BE2C (cell line): Measurements from ENCODE around the gene DBH.
A peak's percentile ranks its signal among the peaks of the same experiment; 100 is the strongest.

Source experiments
- DNase-seq: peaks from one replicate; pipeline ENCODE4 v3.0.0-alpha.2; 2020
- H3K27me3 ChIP-seq: fragments of 250-450 bp; sonication (Bioruptor Pico); 2 replicates; pipeline ENCODE4 v1.5.1; 2020; ENCODE audit warnings: mild to moderate bottlenecking
- H3K36me3 ChIP-seq: fragments of 250-450 bp; sonication (Bioruptor Pico); 2 replicates; pipeline ENCODE4 v1.5.1; 2020; ENCODE audit warnings: mild to moderate bottlenecking
- H3K4me1 ChIP-seq: fragments of 250-450 bp; sonication (Bioruptor Pico); 2 replicates; pipeline ENCODE4 v1.5.1; 2020
- H3K4me3 ChIP-seq: 2 replicates; pipeline ENCODE4 v1.5.1; 2011; ENCODE audit warnings: low read depth, low read length
- H3K9me3 ChIP-seq: fragments of 250-450 bp; sonication (Bioruptor Pico); 2 replicates; pipeline ENCODE4 v1.5.1; 2020
- CTCF ChIP-seq: IDR thresholded peaks from 2 replicates; pipeline ENCODE4 v1.5.1; 2012; ENCODE audit warnings: mild to moderate bottlenecking, low read depth, low read length

DBH gene

DNA sequence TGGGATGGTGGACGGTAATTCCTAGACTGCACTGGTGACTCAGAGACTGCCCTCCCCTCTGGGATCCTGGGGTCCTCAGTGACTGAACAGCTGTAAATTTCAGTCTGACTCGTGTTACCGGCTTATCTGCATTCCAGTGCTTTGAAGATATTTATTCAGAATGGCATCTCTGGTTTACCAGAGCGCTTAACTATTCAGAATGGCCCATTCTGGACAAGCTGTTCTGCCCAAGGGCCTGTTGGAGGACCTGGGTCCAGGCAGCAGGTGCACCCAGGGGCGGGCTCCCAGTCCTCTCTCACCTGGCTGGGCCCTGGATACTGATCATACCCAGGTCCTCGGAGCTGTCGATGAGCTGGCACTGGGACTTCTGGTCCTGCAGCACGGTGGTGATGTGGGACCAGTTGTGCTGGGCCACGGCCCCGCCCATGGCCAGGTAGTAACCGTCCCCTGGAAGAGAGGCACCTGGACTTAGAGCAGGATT, 54.0 kb downstream of the DBH start:
- Histone ChIP-seq H3K4me3 (no peak overlapping the region), H3K9me3 (no peaks in the 10 kb centered on the region), H3K4me1 (peaks cover 11% of the 10 kb centered on the region), H3K27me3 (no peaks in the 10 kb centered on the region), H3K36me3 (peaks cover 3% of the 10 kb centered on the region; the same call in 1 of the 2 replicates)
- DNase-seq, result no peak
- TF ChIP-seq CTCF, result no peak

DNA sequence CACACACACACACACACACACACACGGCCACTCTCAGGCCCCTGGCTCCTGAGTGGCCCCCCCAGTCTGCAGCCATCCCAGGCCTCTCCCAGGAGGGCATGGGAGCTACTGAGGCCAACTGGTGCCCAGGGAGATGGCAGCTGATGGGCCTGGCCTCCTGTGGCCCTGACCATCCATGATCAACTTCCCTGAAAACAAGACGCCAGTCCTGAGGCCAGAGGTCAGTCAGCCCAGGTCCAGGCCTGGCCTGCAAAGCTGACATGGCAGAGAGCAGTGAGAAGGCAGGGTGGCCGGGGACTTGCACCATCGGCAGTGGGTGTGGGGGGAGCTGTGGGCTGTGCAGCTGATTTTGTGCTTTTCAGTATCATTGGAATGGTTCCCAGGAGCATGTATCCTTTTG, 55.0 kb downstream of the DBH start:
- Histone ChIP-seq H3K27me3 (no peaks in the 10 kb centered on the region), H3K9me3 (no peaks in the 10 kb centered on the region), H3K36me3 (peaks cover 3% of the 10 kb centered on the region; the same call in 1 of the 2 replicates), H3K4me3 (no peak overlapping the region), H3K4me1 (peaks cover 7% of the 10 kb centered on the region)
- DNase-seq, result peak; percentile 11
- no peak for TF ChIP-seq CTCF

GRCh38 chr9:133691626-133692363, 55.6 kb downstream of the DBH start:
- DNase-seq, result peak; percentile 36
- Histone ChIP-seq H3K4me1 (peaks cover 7% of the 10 kb centered on the region), H3K36me3 (peaks cover 3% of the 10 kb centered on the region; the same call in 1 of the 2 replicates), H3K4me3 (no peak overlapping the region), H3K9me3 (no peaks in the 10 kb centered on the region), H3K27me3 (no peaks in the 10 kb centered on the region)
- no peak for TF ChIP-seq CTCF

- Histone ChIP-seq H3K27me3 (no peaks in the 10 kb centered on the region), H3K4me3 (no peak overlapping the region), H3K4me1 (peaks cover 7% of the 10 kb centered on the region), H3K9me3 (no peaks in the 10 kb centered on the region), H3K36me3 (peaks cover 3% of the 10 kb centered on the region; the same call in 1 of the 2 replicates)
- TF ChIP-seq CTCF, result no peak
- peak; percentile 8 for DNase-seq
These were observed 56.3 kb downstream of the DBH start for GRCh38 chr9:133692364-133692985.

DNA sequence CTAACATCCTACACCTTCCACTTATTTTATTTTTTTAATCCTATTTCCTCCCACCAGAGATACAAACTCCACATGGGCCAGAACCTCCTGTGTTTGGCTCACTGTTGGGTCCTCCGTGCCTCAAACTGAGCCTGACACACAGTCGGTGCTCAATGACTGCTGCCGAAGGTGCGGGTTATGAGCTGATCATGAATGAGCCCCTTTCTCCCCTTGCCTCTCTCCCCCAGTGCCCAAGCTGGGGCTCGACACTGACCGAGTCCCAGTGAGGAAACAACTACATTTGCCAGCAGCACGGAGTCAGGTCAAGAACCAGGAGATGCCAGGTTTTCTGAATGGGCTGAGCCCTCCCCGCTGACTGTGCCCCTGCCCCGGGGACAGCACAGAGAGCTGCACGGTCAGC, 57.0 kb downstream of the DBH start:
- TF ChIP-seq CTCF, result no peak
- Histone ChIP-seq H3K9me3 (no peaks in the 10 kb centered on the region), H3K36me3 (peaks cover 3% of the 10 kb centered on the region; the same call in 1 of the 2 replicates), H3K4me1 (peaks cover 7% of the 10 kb centered on the region), H3K27me3 (no peaks in the 10 kb centered on the region), H3K4me3 (no peak overlapping the region)
- DNase-seq, result peak; percentile 1
